CD8-positive, alpha-beta memory T cell (primary cell): Measurements from ENCODE around the gene LCORL. TPM values are rescaled to one million over a fixed set of nuclear protein-coding genes. Genes with fewer than 3 reads are reported as not detected.

Source experiments
- CTCF ChIA-PET: fragments of 350-600 bp; sonication (Branson Sonifier 250); formaldehyde crosslinking; loops from one replicate; lab custom pipeline; 2021; ENCODE audit warnings: antibody characterized with exemption; lab: Charles Lee
- POLR2A ChIA-PET: fragments of 350-600 bp; sonication (Branson Sonifier 250); formaldehyde crosslinking; loops from one replicate; lab custom pipeline; 2021; ENCODE audit warnings: antibody characterized with exemption; lab: Charles Lee
- DNase-seq, 5 donors: peaks; one replicate each; pipeline versions ENCODE4 v3.0.0 to v3.0.0-alpha.2; 2020 to 2022; ENCODE audit warnings: mixed read lengths in 1 of 5
- H3K27ac ChIP-seq: one replicate; pipeline ENCODE4 v1.7.0; 2013; ENCODE audit warnings: low read depth, mild to moderate bottlenecking, low read length, moderate library complexity
- H3K27me3 ChIP-seq: 2 replicates; pipeline ENCODE4 v1.7.0; 2013; ENCODE audit warnings: low read length, mild to moderate bottlenecking; ENCODE audit not compliant: insufficient read depth, poor library complexity, severe bottlenecking
- H3K36me3 ChIP-seq: 2 replicates; pipeline ENCODE4 v1.7.0; 2013; ENCODE audit warnings: mild to moderate bottlenecking, low read length, moderate library complexity; ENCODE audit not compliant: insufficient read depth
- H3K4me1 ChIP-seq: 2 replicates; pipeline ENCODE4 v1.7.0; 2013; ENCODE audit warnings: mild to moderate bottlenecking, low read length, moderate library complexity; ENCODE audit not compliant: insufficient read depth
- H3K4me3 ChIP-seq: 2 replicates; pipeline ENCODE4 v1.7.0; 2013; ENCODE audit warnings: mild to moderate bottlenecking, low read length
- H3K9me3 ChIP-seq: 2 replicates; pipeline ENCODE4 v1.7.0; 2013; ENCODE audit warnings: mild to moderate bottlenecking, low read length
- H3K27ac Mint-ChIP-seq, 8 donors: one replicate each; pipeline ENCODE4 v1.8.0; 2020 to 2021; ENCODE audit warnings: mixed read lengths in 8 of 8, mild to moderate bottlenecking in 6 of 8, inconsistent platforms in 3 of 8, moderate library complexity in 3 of 8
- H3K27me3 Mint-ChIP-seq, 2 donors: one replicate each; pipeline ENCODE4 v1.8.0; 2020 to 2021; ENCODE audit warnings: mixed read lengths in 2 of 2, mild to moderate bottlenecking in 1 of 2, moderate library complexity in 1 of 2
- H3K36me3 Mint-ChIP-seq, 3 donors: one replicate each; pipeline ENCODE4 v1.8.0; 2020 to 2021; ENCODE audit warnings: mixed read lengths in 3 of 3, inconsistent platforms in 1 of 3, mild to moderate bottlenecking in 1 of 3
- H3K4me1 Mint-ChIP-seq, 3 donors: one replicate each; pipeline ENCODE4 v1.8.0; 2020 to 2021; ENCODE audit warnings: mixed read lengths in 3 of 3, inconsistent platforms in 1 of 3, mild to moderate bottlenecking in 1 of 3
- H3K4me3 Mint-ChIP-seq, 7 donors: one replicate each; pipeline ENCODE4 v1.8.0; 2020 to 2021; ENCODE audit warnings: mixed read lengths in 7 of 7, mild to moderate bottlenecking in 6 of 7, moderate library complexity in 4 of 7, inconsistent platforms in 2 of 7
- H3K9me3 Mint-ChIP-seq, 5 donors: one replicate each; pipeline ENCODE4 v1.8.0; 2020 to 2022; ENCODE audit warnings: mixed read lengths in 5 of 5, mild to moderate bottlenecking in 3 of 5, moderate library complexity in 2 of 5, inconsistent platforms in 1 of 5
- polyA plus RNA-seq: library from polyadenylated mRNA; unstranded; fragments of 300-500 nt; fragmentation: Illumina TruSeq; gene quantifications from one replicate; pipeline ENCODE4 v1.2.3, GENCODE V29; 2021
- total RNA-seq, 2 experiments: library from RNA; stranded (reverse); gene quantifications; one replicate each; pipeline ENCODE4 v1.2.3, GENCODE V29; 2021

LCORL gene
- total RNA-seq (1 to 10 TPM; 7.2 to 9.1 TPM), polyA plus RNA-seq (6.9 TPM)

DNA sequence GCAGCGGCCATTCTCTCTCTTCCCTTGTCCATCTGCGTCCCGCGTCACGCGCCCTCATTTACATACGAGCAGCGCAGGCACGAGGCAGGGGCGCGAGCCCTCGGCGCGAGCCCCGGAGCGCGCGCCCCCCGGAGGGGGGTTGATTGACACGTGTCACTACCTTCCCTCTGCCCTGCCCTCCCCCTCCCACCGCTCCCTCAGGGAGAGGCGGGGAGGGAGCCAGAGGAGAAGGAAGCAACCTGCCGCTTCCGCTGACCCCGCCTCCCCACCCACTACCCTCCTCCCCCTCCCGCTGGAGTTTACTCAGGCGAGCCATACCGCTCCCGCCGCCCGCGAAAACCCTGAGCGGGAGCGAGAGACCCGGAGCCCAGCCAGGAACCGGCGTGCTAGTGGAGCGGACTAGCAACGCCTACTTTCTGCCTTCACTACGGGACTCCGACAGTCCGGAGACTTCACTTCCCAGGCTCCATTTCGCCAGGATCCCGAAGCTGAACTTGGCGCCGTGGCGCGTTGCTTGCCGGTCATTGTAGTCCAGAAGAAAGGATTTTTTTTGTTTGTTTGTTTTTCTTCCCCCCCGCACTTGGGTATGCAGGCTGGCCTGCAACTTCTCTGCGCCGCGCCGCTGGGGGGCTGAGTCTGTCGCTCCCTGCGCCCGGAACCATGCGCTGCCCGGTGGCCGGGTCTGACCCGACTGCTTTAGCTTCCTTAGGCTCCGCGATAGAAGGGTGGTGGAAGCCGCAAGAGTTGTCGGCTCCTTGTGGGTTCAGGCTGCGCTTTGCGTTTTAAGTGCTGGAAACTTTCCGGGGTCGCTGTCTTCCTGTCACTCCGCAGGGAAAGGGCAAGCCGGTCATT lies at the start of gene LCORL:
Gene LCORL (minus strand): TSS at position 36 of the 852 bp plus-strand sequence. CDS start 4 bp downstream, at position 32.
- Histone ChIP-seq H3K9me3 (no peaks in the 10 kb centered on the region), H3K27me3 (no peaks in the 10 kb centered on the region), H3K36me3 (no peaks in the 10 kb centered on the region), H3K27ac (peak within 1 kb of the TSS; percentile 66), H3K4me3 (peak within 1 kb of the TSS; percentile 83), H3K4me1 (peaks cover 14% of the 10 kb centered on the region)
- peaks cover 16 to 32% (median 29%) of the 10 kb centered on the region in 3 donors for H3K4me1 Mint-ChIP-seq
- peak; percentile 76 to 92 (median 88) for DNase-seq
- H3K27ac Mint-ChIP-seq, result peak within 1 kb of the TSS; percentile 79 to 98 (median 94)
- peaks cover 3 to 7% of the 10 kb centered on the region in 2 donors for H3K27me3 Mint-ChIP-seq
- no peaks in the 10 kb centered on the region for H3K9me3 Mint-ChIP-seq
- CTCF ChIA-PET, result no interaction called here
- POLR2A ChIA-PET, result interaction anchor here (0.6 kb wide), 1 partner anchor 13 kb away, joined by 3 read pairs; no protein-coding TSS in a partner anchor
- peaks cover 0 to 13% (median 0%) of the 10 kb centered on the region in 3 donors for H3K36me3 Mint-ChIP-seq
- H3K4me3 Mint-ChIP-seq, result peak within 1 kb of the TSS; percentile 92 to 97 (median 97)

DNA sequence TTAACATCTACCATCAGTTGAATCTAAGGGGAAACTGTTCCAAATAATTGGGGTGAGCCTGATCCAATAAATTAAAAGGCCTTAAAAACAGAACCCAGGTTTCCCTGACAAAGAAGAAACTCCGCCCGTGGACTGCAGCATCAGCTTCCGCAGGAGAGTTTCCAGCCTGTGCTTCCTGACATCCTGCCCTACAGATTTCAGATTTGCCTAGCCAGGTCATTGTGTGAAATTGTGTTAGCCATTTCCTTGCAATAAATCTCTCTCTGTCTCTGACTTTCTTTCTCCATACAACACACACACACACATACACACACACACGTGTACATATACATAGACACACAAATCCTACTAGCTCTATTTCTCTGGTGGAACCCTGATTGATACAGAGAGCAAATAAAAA lies 48.3 kb upstream of the LCORL start:
- no peaks in the 10 kb centered on the region for H3K36me3 ChIP-seq
- no peak overlapping the region for H3K4me3 Mint-ChIP-seq
- no peak overlapping the region for H3K27ac ChIP-seq
- peaks cover 0 to 3% (median 0%) of the 10 kb centered on the region in 3 donors for H3K36me3 Mint-ChIP-seq
- H3K9me3 ChIP-seq, result no peaks in the 10 kb centered on the region
- H3K4me3 ChIP-seq, result no peak overlapping the region
- H3K4me1 ChIP-seq, result no peaks in the 10 kb centered on the region
- CTCF ChIA-PET, result interaction anchor here (0.8 kb wide), 1 partner anchor 22 kb away, joined by 3 read pairs; no protein-coding TSS in a partner anchor
- H3K27me3 Mint-ChIP-seq, result peaks cover 39 to 59% of the 10 kb centered on the region in 2 donors
- H3K4me1 Mint-ChIP-seq, result peaks cover 0 to 2% (median 0%) of the 10 kb centered on the region in 3 donors
- POLR2A ChIA-PET, result no interaction called here
- H3K27ac Mint-ChIP-seq, result no peak overlapping the region
- peaks cover 11% of the 10 kb centered on the region for H3K27me3 ChIP-seq
- H3K9me3 Mint-ChIP-seq, result peaks cover 0 to 11% (median 2%) of the 10 kb centered on the region in 5 donors
- DNase-seq, result no peak

DNA sequence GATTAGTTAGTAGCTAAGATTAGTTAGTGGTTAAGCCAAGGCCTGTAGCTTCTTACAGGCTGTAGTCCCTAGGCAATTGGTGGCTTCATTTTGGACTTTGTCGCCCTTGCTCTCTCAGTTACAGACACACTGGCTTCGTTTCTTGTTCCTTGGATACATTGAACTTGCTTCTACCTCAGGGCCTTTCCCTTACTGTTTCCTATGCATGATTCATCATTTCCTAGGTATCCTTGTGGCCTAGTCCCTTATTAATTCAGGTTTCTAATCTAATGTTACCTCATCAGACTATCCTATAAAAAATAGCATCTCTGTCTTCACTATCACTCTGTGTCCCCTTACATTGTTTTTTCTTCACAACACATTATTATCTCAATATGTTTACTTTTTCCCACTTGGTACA lies 45.5 kb upstream of the LCORL start:
- ChIA-PET CTCF (no interaction called here), POLR2A (no interaction called here)
- Histone ChIP-seq H3K27ac (no peak overlapping the region), H3K27me3 (peaks cover 11% of the 10 kb centered on the region), H3K4me3 (no peak overlapping the region), H3K4me1 (no peaks in the 10 kb centered on the region), H3K36me3 (no peaks in the 10 kb centered on the region), H3K9me3 (no peaks in the 10 kb centered on the region)
- Mint-ChIP-seq H3K36me3 (peaks cover 0 to 3% (median 1%) of the 10 kb centered on the region in 3 donors), H3K27me3 (peaks cover 37 to 77% of the 10 kb centered on the region in 2 donors), H3K4me3 (no peak overlapping the region), H3K4me1 (no peaks in the 10 kb centered on the region), H3K27ac (no peak overlapping the region), H3K9me3 (peaks cover 13 to 23% (median 21%) of the 10 kb centered on the region in 5 donors)
- no peak for DNase-seq

DNA sequence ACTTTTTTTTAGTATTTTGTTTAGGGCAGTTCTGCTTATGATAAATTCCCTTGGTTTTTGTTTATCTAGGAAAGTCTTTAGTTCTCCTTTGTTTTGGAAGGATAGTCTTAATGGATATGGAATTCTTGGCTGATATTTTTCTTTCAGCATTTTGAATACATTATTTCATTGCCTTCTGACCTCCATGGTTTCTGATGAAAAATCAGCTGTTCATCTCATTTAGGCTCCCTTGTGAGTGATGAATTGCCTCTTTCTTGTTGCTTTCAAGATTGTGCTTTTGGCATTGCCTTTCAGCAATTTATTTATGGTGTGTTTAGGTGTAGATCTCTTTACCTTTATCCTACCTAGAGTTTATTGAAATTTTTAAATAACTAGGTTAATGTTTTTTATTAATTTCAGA lies 41.5 kb upstream of the LCORL start:
- Mint-ChIP-seq H3K36me3 (peaks cover 0 to 3% (median 1%) of the 10 kb centered on the region in 3 donors), H3K4me3 (no peak overlapping the region), H3K27me3 (peaks cover 16 to 66% of the 10 kb centered on the region in 2 donors), H3K4me1 (peaks cover 1 to 3% (median 2%) of the 10 kb centered on the region in 3 donors), H3K27ac (no peak overlapping the region), H3K9me3 (peaks cover 13 to 22% (median 19%) of the 10 kb centered on the region in 5 donors)
- Histone ChIP-seq H3K27me3 (peaks cover under 1% of the 10 kb centered on the region), H3K4me1 (no peaks in the 10 kb centered on the region), H3K9me3 (no peaks in the 10 kb centered on the region), H3K27ac (no peak overlapping the region), H3K36me3 (no peaks in the 10 kb centered on the region), H3K4me3 (no peak overlapping the region)
- DNase-seq, result no peak
- POLR2A ChIA-PET, result no interaction called here
- CTCF ChIA-PET, result no interaction called here

DNA sequence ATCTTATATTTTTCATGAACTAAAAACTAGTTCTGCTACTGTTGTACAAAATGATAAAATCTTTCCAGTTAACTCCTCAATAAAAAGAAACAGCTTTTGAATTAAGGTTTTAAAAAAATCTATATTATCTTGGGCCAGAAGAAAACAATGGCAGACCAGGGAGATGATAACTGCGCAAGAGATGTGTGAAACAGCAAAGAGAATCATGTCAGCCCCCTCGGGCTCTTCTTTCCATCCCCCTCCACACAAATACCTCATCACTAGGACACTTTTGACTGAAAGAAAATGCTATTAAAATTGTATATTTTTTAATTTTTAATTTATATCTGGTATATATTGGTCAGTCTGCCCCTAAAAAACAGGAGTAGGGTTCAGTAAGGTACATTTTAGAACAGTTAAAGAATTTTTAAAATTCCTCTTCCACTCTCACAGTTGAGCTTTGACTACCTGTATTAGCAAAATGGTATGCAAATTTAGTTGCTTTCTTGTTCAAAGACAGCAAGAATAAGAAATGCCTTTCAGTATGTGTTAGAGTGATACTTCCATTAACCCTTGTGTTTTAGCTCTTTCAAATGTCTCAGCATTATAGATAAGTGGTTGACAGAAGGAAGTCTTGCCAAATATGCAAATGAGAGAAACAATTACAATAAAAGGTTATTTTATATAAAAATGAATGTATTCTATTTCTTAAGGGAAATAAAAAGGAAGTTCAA lies 36.4 kb upstream of the LCORL start:
- no peak overlapping the region for H3K27ac Mint-ChIP-seq
- H3K36me3 ChIP-seq, result no peaks in the 10 kb centered on the region
- DNase-seq, result no peak
- CTCF ChIA-PET, result no interaction called here
- peaks cover 14% of the 10 kb centered on the region for H3K27me3 ChIP-seq
- peaks cover 0 to 5% (median 3%) of the 10 kb centered on the region in 5 donors for H3K9me3 Mint-ChIP-seq
- H3K4me3 Mint-ChIP-seq, result peak overlapping the region in 4 of 7 donors; percentile 2 to 37 (median 10)
- H3K27ac ChIP-seq, result no peak overlapping the region
- H3K4me1 Mint-ChIP-seq, result peaks cover 18 to 27% (median 20%) of the 10 kb centered on the region in 3 donors
- H3K36me3 Mint-ChIP-seq, result no peaks in the 10 kb centered on the region
- POLR2A ChIA-PET, result no interaction called here
- H3K4me1 ChIP-seq, result peaks cover 10% of the 10 kb centered on the region
- no peaks in the 10 kb centered on the region for H3K9me3 ChIP-seq
- no peak overlapping the region for H3K4me3 ChIP-seq
- H3K27me3 Mint-ChIP-seq, result peaks cover 21 to 69% of the 10 kb centered on the region in 2 donors

- Mint-ChIP-seq H3K36me3 (peaks cover 0 to under 1% (median 0%) of the 10 kb centered on the region in 3 donors), H3K9me3 (no peaks in the 10 kb centered on the region), H3K27ac (peak overlapping the region in 1 of 8 donors; percentile 47), H3K27me3 (peaks cover 23 to 74% of the 10 kb centered on the region in 2 donors), H3K4me1 (peaks cover 18 to 27% (median 20%) of the 10 kb centered on the region in 3 donors), H3K4me3 (peak overlapping the region in 1 of 7 donors; percentile 4)
- Histone ChIP-seq H3K4me3 (no peak overlapping the region), H3K9me3 (no peaks in the 10 kb centered on the region), H3K27me3 (peaks cover 14% of the 10 kb centered on the region), H3K27ac (no peak overlapping the region), H3K4me1 (peaks cover 10% of the 10 kb centered on the region), H3K36me3 (no peaks in the 10 kb centered on the region)
- no peak for DNase-seq
- CTCF ChIA-PET, result no interaction called here
- POLR2A ChIA-PET, result no interaction called here
These were observed 34.5 kb upstream of the LCORL start for GRCh38 chr4:18056030-18056429.

GRCh38 chr4:18052158-18052557 lies 30.6 kb upstream of the LCORL start:
- no peak overlapping the region for H3K27ac Mint-ChIP-seq
- peaks cover 0 to 5% (median 0%) of the 10 kb centered on the region in 3 donors for H3K36me3 Mint-ChIP-seq
- H3K4me1 ChIP-seq, result peaks cover 2% of the 10 kb centered on the region
- H3K4me3 Mint-ChIP-seq, result no peak overlapping the region
- no peaks in the 10 kb centered on the region for H3K9me3 ChIP-seq
- H3K4me1 Mint-ChIP-seq, result peaks cover 9 to 15% (median 10%) of the 10 kb centered on the region in 3 donors
- CTCF ChIA-PET, result no interaction called here
- POLR2A ChIA-PET, result no interaction called here
- peaks cover 18% of the 10 kb centered on the region for H3K27me3 ChIP-seq
- H3K4me3 ChIP-seq, result no peak overlapping the region
- H3K27me3 Mint-ChIP-seq, result peaks cover 16 to 54% of the 10 kb centered on the region in 2 donors
- no peaks in the 10 kb centered on the region for H3K9me3 Mint-ChIP-seq
- H3K36me3 ChIP-seq, result no peaks in the 10 kb centered on the region
- H3K27ac ChIP-seq, result no peak overlapping the region
- no peak for DNase-seq
